Activated naive CD8-positive, alpha-beta T cell treated with anti-CD3 and anti-CD28 coated beads for 36 hours (primary cell): ENCODE data around the gene ERVV-1. TPM values are rescaled to one million over a fixed set of nuclear protein-coding genes. Genes with fewer than 3 reads are reported as not detected.
A peak's percentile ranks its signal among the peaks of the same experiment; 100 is the strongest.

Source experiments
- DNase-seq: peaks from one replicate; pipeline ENCODE4 v3.0.0; 2021
- H3K27ac Mint-ChIP-seq: one replicate; pipeline ENCODE4 v1.8.0; 2022; ENCODE audit warnings: mild to moderate bottlenecking, moderate library complexity, mixed read lengths
- H3K27me3 Mint-ChIP-seq: one replicate; pipeline ENCODE4 v1.8.0; 2022; ENCODE audit warnings: mild to moderate bottlenecking, mixed read lengths
- H3K36me3 Mint-ChIP-seq: one replicate; pipeline ENCODE4 v1.8.0; 2021; ENCODE audit warnings: mild to moderate bottlenecking, mixed read lengths
- H3K4me1 Mint-ChIP-seq: one replicate; pipeline ENCODE4 v1.8.0; 2021; ENCODE audit warnings: mixed read lengths
- H3K4me3 Mint-ChIP-seq: one replicate; pipeline ENCODE4 v1.8.0; 2022; ENCODE audit warnings: mild to moderate bottlenecking, moderate library complexity, mixed read lengths
- H3K9me3 Mint-ChIP-seq: one replicate; pipeline ENCODE4 v1.8.0; 2022; ENCODE audit warnings: mixed read lengths
- total RNA-seq, 2 experiments: library from RNA; stranded (reverse); gene quantifications; one replicate each; pipeline ENCODE4 v1.2.3, GENCODE V29; 2021

Gene ERVV-1
- total RNA-seq, 2 experiments from 2014 or later = not detected

GRCh38 chr19:53057904-53058580 lies 44.3 kb downstream of the ERVV-1 start:
- H3K9me3 Mint-ChIP-seq = peaks cover 48% of the 10 kb centered on the region
- H3K36me3 Mint-ChIP-seq = peaks cover 30% of the 10 kb centered on the region
- peaks cover 29% of the 10 kb centered on the region for H3K27me3 Mint-ChIP-seq
- H3K27ac Mint-ChIP-seq = no peak overlapping the region
- no peaks in the 10 kb centered on the region for H3K4me1 Mint-ChIP-seq
- DNase-seq = peak; percentile 38
- H3K4me3 Mint-ChIP-seq = no peak overlapping the region

Other genes starting within 250 kb of the ERVV-1 start
- gene ZNF600, start 227.1 kb upstream of the ERVV-1 start, total RNA-seq = 10 to 100 TPM; 13.5 to 14.4 TPM
- gene ZNF28, start 192.3 kb upstream of the ERVV-1 start, total RNA-seq = 10 to 100 TPM; 14.0 to 14.8 TPM
- 10 to 100 TPM; 13.9 to 15.1 TPM for gene ZNF468, start 156.3 kb upstream of the ERVV-1 start, total RNA-seq
- gene ZNF320, start 116.3 kb upstream of the ERVV-1 start, total RNA-seq = 1 to 10 TPM; 4.9 to 7.1 TPM
- gene ZNF888, start 90.5 kb upstream of the ERVV-1 start, total RNA-seq = 1 to 10 TPM; 5.1 to 6.1 TPM
- 10 to 100 TPM; 11.1 to 12.0 TPM for gene ZNF816, start 51.0 kb upstream of the ERVV-1 start, total RNA-seq
- not detected for gene ERVV-2, start 30.8 kb downstream of the ERVV-1 start, total RNA-seq
- 10 to 100 TPM; 22.6 to 27.4 TPM for gene ZNF160, start 89.5 kb downstream of the ERVV-1 start, total RNA-seq
- 1 to 10 TPM; 1.5 to 1.8 TPM for gene ZNF415, start 119.0 kb downstream of the ERVV-1 start, total RNA-seq
- 1 to 10 TPM; 7.0 to 8.6 TPM for gene ZNF347, start 145.1 kb downstream of the ERVV-1 start, total RNA-seq
- 1 to 10 TPM; 6.6 to 6.7 TPM for gene ZNF665, start 179.4 kb downstream of the ERVV-1 start, total RNA-seq
- 10 to 100 TPM in 1 of 2 experiments, 1 to 10 TPM in 1; 9.5 to 11.4 TPM for gene ZNF677, start 241.0 kb downstream of the ERVV-1 start, total RNA-seq
- gene VN1R2, start 244.4 kb downstream of the ERVV-1 start, total RNA-seq = not detected